Right lobe of liver (tissue), 4 donors: Measurements from ENCODE around the gene PRKCA.

ENCODE experiments used
- CTCF ChIP-seq, 4 donors: fragments of 200-600 bp in 3 of 4; fragments of 450-650 bp in 1 of 4; IDR thresholded peaks; one replicate each; pipeline versions ENCODE4 v1.5.1 to v1.8.0; 2016 to 2022; ENCODE audit warnings: antibody characterized with exemption in 4 of 4, mild to moderate bottlenecking in 2 of 4
- POLR2A ChIP-seq: fragments of 450-650 bp; IDR thresholded peaks from one replicate; pipeline ENCODE4 v1.6.1; 2017; ENCODE audit warnings: antibody characterized with exemption, mild to moderate bottlenecking
- donor health status: DM: no; HTN: no; CAD: no.
- donor health status: DM: no; HTN: no; CAD: no.
- donor health status: DM: no; HTN: yes; CAD: no.

GRCh38 chr17:66481271-66481670 lies 178.9 kb downstream of the PRKCA start:
- TF ChIP-seq CTCF (IDR thresholded peaks at IDR 0.05) (no peak), POLR2A (no peak)
